Neuronal stem cell (in vitro differentiated cells): ENCODE data around the gene HLA-DQA1.
"Not testable (repeated sequence)": the region's sequence is repeated elsewhere in the genome, so short reads cannot be mapped to it uniquely, and the experiment has no call there.

Experiments
- DNase-seq: peaks from one replicate; pipeline ENCODE4 v3.0.0-alpha.2; 2013; ENCODE audit warnings: low spot score
- H2AFZ ChIP-seq: one replicate; pipeline ENCODE4 v1.6.1; 2013; ENCODE audit warnings: mild to moderate bottlenecking, low read length, inconsistent platforms
- H2AK5ac ChIP-seq: 2 replicates; pipeline ENCODE4 v1.6.1; 2013; ENCODE audit warnings: low read depth, mild to moderate bottlenecking, inconsistent platforms, low read length, moderate library complexity, mixed read lengths
- H2BK120ac ChIP-seq: 2 replicates; pipeline ENCODE4 v1.6.1; 2013; ENCODE audit warnings: low read depth, mild to moderate bottlenecking, inconsistent platforms, low read length, moderate library complexity, mixed read lengths
- H2BK12ac ChIP-seq: one replicate; pipeline ENCODE4 v1.6.1; 2013; ENCODE audit warnings: low read length, inconsistent platforms
- H2BK15ac ChIP-seq: 2 replicates; pipeline ENCODE4 v1.6.1; 2013; ENCODE audit warnings: mild to moderate bottlenecking, low read length, inconsistent platforms, mixed read lengths
- H2BK5ac ChIP-seq: one replicate; pipeline ENCODE4 v1.6.1; 2013; ENCODE audit warnings: inconsistent platforms, mild to moderate bottlenecking, low read length, moderate library complexity
- H3K14ac ChIP-seq: one replicate; pipeline ENCODE4 v1.6.1; 2013; ENCODE audit warnings: low read length, inconsistent platforms
- H3K18ac ChIP-seq: 2 replicates; pipeline ENCODE4 v1.6.1; 2013; ENCODE audit warnings: low read length, inconsistent platforms
- H3K23ac ChIP-seq: 2 replicates; pipeline ENCODE4 v1.6.1; 2013; ENCODE audit warnings: low read depth, mild to moderate bottlenecking, mixed read lengths, low read length, inconsistent platforms; ENCODE audit not compliant: poor library complexity
- H3K27ac ChIP-seq: replicated peaks from 3 replicates; pipeline ENCODE4 v1.5.1; 2013; ENCODE audit warnings: low read length, inconsistent platforms
- H3K27me3 ChIP-seq, 3 experiments: 2 replicates each; pipeline ENCODE4 v1.6.1; 2013; ENCODE audit warnings: low read length in 3 of 3, mild to moderate bottlenecking in 2 of 3, inconsistent platforms in 1 of 3, low read depth in 1 of 3, mixed read lengths in 1 of 3, moderate library complexity in 1 of 3; ENCODE audit not compliant: control insufficient read depth in 3 of 3, insufficient read depth in 3 of 3
- H3K36me3 ChIP-seq, 2 donors: replicated peaks in 1 of 2; 2 replicates each; pipeline ENCODE4 v1.6.1; 2013; ENCODE audit warnings: low read length in 2 of 2; ENCODE audit not compliant: control insufficient read depth in 2 of 2, insufficient read depth in 2 of 2
- H3K4ac ChIP-seq: 2 replicates; pipeline ENCODE4 v1.6.1; 2013; ENCODE audit warnings: inconsistent platforms, mild to moderate bottlenecking, low read length, moderate library complexity
- H3K4me1 ChIP-seq, 2 donors: 1 replicate in 1 of 2; 2 replicates in 1 of 2; pipeline ENCODE4 v1.6.1; 2013; ENCODE audit warnings: low read length in 2 of 2, low read depth in 1 of 2; ENCODE audit not compliant: control insufficient read depth in 2 of 2, insufficient read depth in 1 of 2
- H3K4me2 ChIP-seq: one replicate; pipeline ENCODE4 v1.6.1; 2013; ENCODE audit warnings: mild to moderate bottlenecking, low read length, inconsistent platforms; ENCODE audit not compliant: insufficient read depth, poor library complexity, severe bottlenecking
- H3K4me3 ChIP-seq, 2 donors: 2 replicates each; pipeline ENCODE4 v1.5.1; 2013; ENCODE audit warnings: low read length in 2 of 2, mild to moderate bottlenecking in 2 of 2, inconsistent platforms in 1 of 2, moderate library complexity in 1 of 2
- H3K79me1 ChIP-seq: one replicate; pipeline ENCODE4 v1.6.1; 2013; ENCODE audit warnings: low read depth, mild to moderate bottlenecking, inconsistent platforms, low read length, moderate library complexity
- H3K9ac ChIP-seq: one replicate; pipeline ENCODE4 v1.6.1; 2013; ENCODE audit warnings: mild to moderate bottlenecking, low read depth, low read length, inconsistent platforms; ENCODE audit not compliant: poor library complexity
- H3K9me3 ChIP-seq, 2 donors: replicated peaks in 1 of 2; 2 replicates each; pipeline versions ENCODE3 to v1.6.1; 2013; ENCODE audit warnings: low read length in 2 of 2, mild to moderate bottlenecking in 2 of 2, inconsistent platforms in 1 of 2, low read depth in 1 of 2, mixed read lengths in 1 of 2, moderate library complexity in 1 of 2; ENCODE audit not compliant: control insufficient read depth in 2 of 2, insufficient read depth in 1 of 2
- H4K8ac ChIP-seq: one replicate; pipeline ENCODE4 v1.6.1; 2013; ENCODE audit warnings: low read depth, mild to moderate bottlenecking, inconsistent platforms, low read length, moderate library complexity
- H4K91ac ChIP-seq: one replicate; pipeline ENCODE4 v1.6.1; 2013; ENCODE audit warnings: low read length, low read depth, mild to moderate bottlenecking, inconsistent platforms; ENCODE audit not compliant: poor library complexity
- WGBS, 2 donors: extraction: QIAGEN DNeasy Blood & Tissue Kit; methylation state at CpG; one replicate each; pipeline ENCODE4 v1.1.7; 2013; ENCODE audit warnings: missing lambda C conversion rate in 2 of 2, mixed read lengths in 1 of 2; ENCODE audit not compliant: insufficient read length in 2 of 2, insufficient replicate concordance in 1 of 2; ENCODE audit errors: extremely low coverage in 2 of 2; 5-methylcytosine and 5-hydroxymethylcytosine counted together

HLA-DQA1 gene

GRCh38 chr6:32669240-32669639 is 32.0 kb downstream of the HLA-DQA1 start:
- no peak overlapping the region for H2BK120ac ChIP-seq
- no peak overlapping the region for H2BK12ac ChIP-seq
- H3K4me3 ChIP-seq: no peak overlapping the region
- WGBS, 2 donors: 100% methylated on average over 1 of the region's 4 CpGs; no CpG with 5 or more reads in 1 of the 2 donors
- no peak overlapping the region for H3K18ac ChIP-seq
- no peak overlapping the region for H3K9ac ChIP-seq
- H3K27ac ChIP-seq: no peak overlapping the region
- DNase-seq: no peak
- no peaks in the 10 kb centered on the region for H3K36me3 ChIP-seq
- peaks cover 0 to 33% (median 3%) of the 10 kb centered on the region in 3 experiments for H3K27me3 ChIP-seq
- H3K9me3 ChIP-seq: no peaks in the 10 kb centered on the region
- no peak overlapping the region for H2AK5ac ChIP-seq
- no peak overlapping the region for H3K23ac ChIP-seq
- no peak overlapping the region for H4K91ac ChIP-seq
- H2AFZ ChIP-seq: no peak overlapping the region
- H2BK15ac ChIP-seq: no peak overlapping the region
- no peak overlapping the region for H3K14ac ChIP-seq
- no peak overlapping the region for H2BK5ac ChIP-seq
- no peak overlapping the region for H3K4me2 ChIP-seq
- no peak overlapping the region for H4K8ac ChIP-seq
- H3K79me1 ChIP-seq: no peaks in the 10 kb centered on the region
- H3K4me1 ChIP-seq: no peaks in the 10 kb centered on the region
- H3K4ac ChIP-seq: no peak overlapping the region

- no peak overlapping the region for H2BK12ac ChIP-seq
- H3K79me1 ChIP-seq: no peaks in the 10 kb centered on the region
- H3K14ac ChIP-seq: no peak overlapping the region
- no peak overlapping the region for H3K4me2 ChIP-seq
- H3K18ac ChIP-seq: no peak overlapping the region
- H2BK15ac ChIP-seq: no peak overlapping the region
- H3K23ac ChIP-seq: no peak overlapping the region
- no peak overlapping the region for H2AK5ac ChIP-seq
- H2BK5ac ChIP-seq: no peak overlapping the region
- H3K4me1 ChIP-seq: no peaks in the 10 kb centered on the region
- H3K9me3 ChIP-seq: no peaks in the 10 kb centered on the region
- no peak overlapping the region for H4K91ac ChIP-seq
- H3K4ac ChIP-seq: no peak overlapping the region
- H4K8ac ChIP-seq: no peak overlapping the region
- no peak overlapping the region for H3K4me3 ChIP-seq
- no peak overlapping the region for H2AFZ ChIP-seq
- no peak overlapping the region for H3K9ac ChIP-seq
- H3K27ac ChIP-seq: no peak overlapping the region
- no peak overlapping the region for H2BK120ac ChIP-seq
- no peak for DNase-seq
- H3K36me3 ChIP-seq: no peaks in the 10 kb centered on the region
- peaks cover 0 to 26% (median 3%) of the 10 kb centered on the region in 3 experiments for H3K27me3 ChIP-seq
These were observed 32.7 kb downstream of the HLA-DQA1 start for GRCh38 chr6:32669893-32670292.

- not testable (repeated sequence) for H3K9me3 ChIP-seq, H3K27ac ChIP-seq, H3K18ac ChIP-seq, H3K14ac ChIP-seq, H2BK15ac ChIP-seq, H2AK5ac ChIP-seq, H4K8ac ChIP-seq, H3K9ac ChIP-seq, H3K27me3 ChIP-seq, H3K79me1 ChIP-seq, H4K91ac ChIP-seq, H2BK120ac ChIP-seq, H3K4ac ChIP-seq, H2AFZ ChIP-seq, H2BK12ac ChIP-seq, H3K36me3 ChIP-seq, DNase-seq, H2BK5ac ChIP-seq, H3K4me1 ChIP-seq, H3K4me3 ChIP-seq, H3K4me2 ChIP-seq, H3K23ac ChIP-seq
- no CpG with 5 or more reads among the region's 2 CpGs for WGBS, 2 donors
These were observed 34.7 kb downstream of the HLA-DQA1 start for GRCh38 chr6:32671908-32672307.

GRCh38 chr6:32674123-32674522 is 36.9 kb downstream of the HLA-DQA1 start:
- H4K91ac ChIP-seq, H2AK5ac ChIP-seq, DNase-seq, H3K23ac ChIP-seq, H3K27ac ChIP-seq, H2BK12ac ChIP-seq, H4K8ac ChIP-seq, H2AFZ ChIP-seq, H3K14ac ChIP-seq, H3K9ac ChIP-seq, H2BK120ac ChIP-seq, H3K4me3 ChIP-seq, H3K18ac ChIP-seq, H3K9me3 ChIP-seq, H2BK15ac ChIP-seq, H3K4me1 ChIP-seq, H3K79me1 ChIP-seq, H2BK5ac ChIP-seq, H3K4me2 ChIP-seq, H3K36me3 ChIP-seq, H3K4ac ChIP-seq, H3K27me3 ChIP-seq: not testable (repeated sequence)
- no CpG with 5 or more reads among the region's 7 CpGs for WGBS, 2 donors
